Sigmoid colon (tissue), 7 donors: Measurements from ENCODE around the gene NR3C2. TPM values are rescaled to one million over a fixed set of nuclear protein-coding genes. Genes with fewer than 3 reads are reported as not detected.

Experiments used
- DNase-seq: peaks from one replicate; pipeline ENCODE4 v3.0.0-alpha.2; 2019
- H3K27ac ChIP-seq, 4 donors: fragments of 200-600 bp; sonication (generic); one replicate each; pipeline ENCODE4 v1.5.1; 2016 to 2019; ENCODE audit warnings: mild to moderate bottlenecking in 1 of 4
- H3K27me3 ChIP-seq, 3 donors: fragments of 200-600 bp; sonication (generic); one replicate each; pipeline ENCODE4 v1.5.1; 2019; ENCODE audit warnings: mild to moderate bottlenecking in 1 of 3
- H3K36me3 ChIP-seq, 4 donors: fragments of 200-600 bp; sonication (generic); one replicate each; pipeline ENCODE4 v1.5.1; 2016 to 2019
- H3K4me1 ChIP-seq, 4 donors: fragments of 200-600 bp; sonication (generic); one replicate each; pipeline ENCODE4 v1.5.1; 2017 to 2019
- H3K4me3 ChIP-seq, 4 donors: fragments of 200-600 bp; sonication (generic); one replicate each; pipeline ENCODE4 v1.5.1; 2017 to 2019; ENCODE audit warnings: mild to moderate bottlenecking in 2 of 4, moderate library complexity in 1 of 4
- H3K9me3 ChIP-seq, 4 donors: fragments of 200-600 bp in 3 of 4; sonication (generic) in 3 of 4; one replicate each; pipeline versions ENCODE4 v1.5.1 to v1.6.1; 2013 to 2019
- CTCF ChIP-seq, 4 experiments: fragments of 450-650 bp in 3 of 4; fragments of 200-600 bp in 1 of 4; IDR thresholded peaks; one replicate each; pipeline ENCODE4 v1.5.1; 2016 to 2019; ENCODE audit warnings: antibody characterized with exemption in 4 of 4, mild to moderate bottlenecking in 3 of 4, moderate library complexity in 2 of 4
- EP300 ChIP-seq, 4 donors: sonication (generic); formaldehyde crosslinking; IDR thresholded peaks; one replicate each; pipeline ENCODE4 v1.6.1; 2017; ENCODE audit warnings: antibody characterized with exemption in 4 of 4
- POLR2A ChIP-seq, 2 donors: fragments of 450-650 bp; IDR thresholded peaks; one replicate each; pipeline ENCODE4 v1.6.1; 2016; ENCODE audit warnings: antibody characterized with exemption in 2 of 2, mild to moderate bottlenecking in 2 of 2, moderate library complexity in 2 of 2
- POLR2AphosphoS5 ChIP-seq, 4 donors: sonication (generic); formaldehyde crosslinking; IDR thresholded peaks; one replicate each; pipeline ENCODE4 v1.6.1; 2017; ENCODE audit warnings: antibody characterized with exemption in 4 of 4
- WGBS, 2 donors: extraction: QIAGEN DNeasy Blood & Tissue Kit; methylation state at CpG; one replicate each; pipeline ENCODE4 v1.1.7; 2013; 5-methylcytosine and 5-hydroxymethylcytosine counted together
- intact Hi-C: fragments of 100-400 bp; cut with DNase I; formaldehyde crosslinking; loops from one replicate; pipeline ENCODE4 v1.15.1; 2023
- polyA plus RNA-seq, 3 donors: library from polyadenylated mRNA; stranded (reverse); fragments of 200-250 nt; gene quantifications; one replicate each; pipeline ENCODE4 v1.2.3, GENCODE V29; 2013
- total RNA-seq, 4 donors: library from RNA; depleted of rRNA; stranded (reverse); fragments of >200 nt; gene quantifications; one replicate each; pipeline ENCODE4 v1.1.0, GENCODE V29; 2016
- donor health status: healthy with polysubstance abuse.
- donor health status: Bipolar disorder and iron deficiency.
- donor health status: healthy.

NR3C2 gene
- total and polyA plus RNA-seq, 7 donors = 15.6 to 34.9 (median 23.4) TPM

GRCh38 chr4:148469938-148470337 is 27.7 kb upstream of the NR3C2 start:
- no peak overlapping the region for H3K4me3 ChIP-seq
- no peaks in the 10 kb centered on the region for H3K27me3 ChIP-seq
- intact Hi-C loops = no loop called here
- no peaks in the 10 kb centered on the region for H3K4me1 ChIP-seq
- H3K9me3 ChIP-seq = no peaks in the 10 kb centered on the region
- TF ChIP-seq CTCF (IDR thresholded peaks at IDR 0.05) (no peak), EP300 (IDR thresholded peaks at IDR 0.05) (no peak), POLR2AphosphoS5 (IDR thresholded peaks at IDR 0.05) (no peak), POLR2A (IDR thresholded peaks at IDR 0.05) (no peak)
- H3K36me3 ChIP-seq = no peaks in the 10 kb centered on the region
- DNase-seq = no peak
- H3K27ac ChIP-seq = no peak overlapping the region
- WGBS, 2 donors = 18 to 57% methylated on average over 2 of the region's 2 CpGs

DNA sequence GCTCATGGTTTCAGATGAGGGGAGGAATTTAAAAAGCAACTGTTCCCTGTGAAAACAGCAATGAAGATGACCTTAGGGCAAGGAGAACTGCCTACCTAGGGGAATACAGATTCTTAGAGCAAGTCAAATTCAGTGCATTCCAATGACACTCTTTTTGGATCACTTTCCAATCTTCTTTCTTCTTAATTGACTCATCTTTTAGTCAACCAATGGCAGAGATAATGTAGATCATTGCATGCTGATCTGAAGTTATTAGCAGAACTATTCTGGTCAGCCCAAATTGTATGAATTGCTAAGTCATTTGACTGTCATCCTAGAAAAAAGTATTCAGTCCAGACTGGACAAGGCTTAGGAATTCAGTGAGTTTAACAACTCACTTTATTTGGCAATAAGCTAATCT is 12.6 kb upstream of the NR3C2 start:
- TF ChIP-seq POLR2AphosphoS5 (IDR thresholded peaks at IDR 0.05) (no peak), CTCF (IDR thresholded peaks at IDR 0.05) (no peak), EP300 (IDR thresholded peaks at IDR 0.05) (no peak), POLR2A (IDR thresholded peaks at IDR 0.05) (no peak)
- Histone ChIP-seq H3K27ac (no peak overlapping the region), H3K4me1 (no peaks in the 10 kb centered on the region), H3K4me3 (no peak overlapping the region), H3K27me3 (no peaks in the 10 kb centered on the region), H3K36me3 (no peaks in the 10 kb centered on the region), H3K9me3 (no peaks in the 10 kb centered on the region)
- intact Hi-C loops = no loop called here
- no peak for DNase-seq

GRCh38 chr4:148453833-148454232 is 11.6 kb upstream of the NR3C2 start:
- H3K27ac ChIP-seq = no peak overlapping the region
- H3K9me3 ChIP-seq = no peaks in the 10 kb centered on the region
- no peak overlapping the region for H3K4me3 ChIP-seq
- no peak for DNase-seq
- H3K36me3 ChIP-seq = no peaks in the 10 kb centered on the region
- 80 to 82% methylated on average over 4 of the region's 4 CpGs for WGBS, 2 donors
- TF ChIP-seq POLR2AphosphoS5 (IDR thresholded peaks at IDR 0.05) (no peak), CTCF (IDR thresholded peaks at IDR 0.05) (no peak), POLR2A (IDR thresholded peaks at IDR 0.05) (no peak), EP300 (IDR thresholded peaks at IDR 0.05) (no peak)
- no peaks in the 10 kb centered on the region for H3K27me3 ChIP-seq
- intact Hi-C loops = no loop called here
- no peaks in the 10 kb centered on the region for H3K4me1 ChIP-seq

DNA sequence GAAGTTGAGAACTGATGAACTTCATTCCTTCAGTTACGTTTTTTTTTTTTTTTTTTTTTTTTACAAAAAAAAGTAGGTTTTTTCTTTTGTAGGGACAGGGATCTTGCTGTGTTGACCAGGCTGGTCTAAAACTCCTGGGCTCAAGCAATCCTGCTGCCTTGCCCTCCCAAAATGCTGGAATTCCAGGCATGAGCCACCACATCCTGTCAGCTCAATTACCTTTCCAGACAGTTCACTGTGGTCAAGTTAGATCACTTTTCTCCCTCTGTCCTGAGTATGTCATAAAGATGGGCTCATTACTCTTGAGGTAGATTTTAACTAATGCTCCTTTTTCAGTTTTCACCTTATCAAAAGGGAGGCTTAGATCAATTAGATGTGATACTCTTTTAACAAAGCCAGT is 10.8 kb upstream of the NR3C2 start:
- DNase-seq = no peak
- H3K27ac ChIP-seq = no peak overlapping the region
- 82 to 91% methylated on average over 1 of the region's 1 CpG for WGBS, 2 donors
- H3K4me3 ChIP-seq = no peak overlapping the region
- no peaks in the 10 kb centered on the region for H3K36me3 ChIP-seq
- no peak for TF ChIP-seq POLR2AphosphoS5 (IDR thresholded peaks at IDR 0.05)
- no peak for TF ChIP-seq CTCF (IDR thresholded peaks at IDR 0.05)
- TF ChIP-seq EP300 (IDR thresholded peaks at IDR 0.05) = no peak
- TF ChIP-seq POLR2A (IDR thresholded peaks at IDR 0.05) = no peak
- H3K4me1 ChIP-seq = peaks cover 0 to under 1% (median 0%) of the 10 kb centered on the region in 4 donors
- no peaks in the 10 kb centered on the region for H3K27me3 ChIP-seq
- no peaks in the 10 kb centered on the region for H3K9me3 ChIP-seq
- intact Hi-C loops = no loop called here

GRCh38 chr4:148449921-148450320 is 7.7 kb upstream of the NR3C2 start:
- intact Hi-C loops = loop anchor here (5.0 to 10.0 kb wide), 3 partner anchors 188 to 525 kb away; no protein-coding TSS in a partner anchor
- TF ChIP-seq POLR2AphosphoS5 (IDR thresholded peaks at IDR 0.05) (no peak), POLR2A (IDR thresholded peaks at IDR 0.05) (no peak), EP300 (IDR thresholded peaks at IDR 0.05) (no peak), CTCF (IDR thresholded peaks at IDR 0.05) (no peak)
- H3K4me1 ChIP-seq = peaks cover 0 to 11% (median 0%) of the 10 kb centered on the region in 4 donors
- 78 to 82% methylated on average over 2 of the region's 2 CpGs for WGBS, 2 donors
- H3K9me3 ChIP-seq = no peaks in the 10 kb centered on the region
- H3K36me3 ChIP-seq = no peaks in the 10 kb centered on the region
- H3K27me3 ChIP-seq = no peaks in the 10 kb centered on the region
- H3K27ac ChIP-seq = no peak overlapping the region
- no peak for DNase-seq
- H3K4me3 ChIP-seq = no peak overlapping the region
